HG03025 (cell line): ENCODE data around the gene FAM229B.
"Not testable (repeated sequence)": the region's sequence is repeated elsewhere in the genome, so short reads cannot be mapped to it uniquely, and the experiment has no call there.

Experiments
- ATAC-seq: cut with Tn5 transposase; IDR thresholded peaks from one replicate; pipeline ENCODE4 v1.9.1; 2021; ENCODE audit warnings: mild to moderate bottlenecking, moderate library complexity; ENCODE audit not compliant: unreplicated experiment, low FRiP score

FAM229B gene

GRCh38 chr6:112061605-112062004 is 25.8 kb upstream of the FAM229B start:
- ATAC-seq: no peak

- no peak for ATAC-seq
These were observed 24.4 kb upstream of the FAM229B start for GRCh38 chr6:112062966-112063365.

- no peak for ATAC-seq
These were observed 21.9 kb upstream of the FAM229B start for GRCh38 chr6:112065426-112065986.

GRCh38 chr6:112066606-112067005 is 20.8 kb upstream of the FAM229B start:
- no peak for ATAC-seq

GRCh38 chr6:112081569-112081968 is 5.8 kb upstream of the FAM229B start:
- ATAC-seq: no peak

GRCh38 chr6:112085286-112086065 is 1.9 kb upstream of the FAM229B start:
- no peak for ATAC-seq

- peak; percentile 28 for ATAC-seq
These were observed 651 bp upstream of the FAM229B start for GRCh38 chr6:112086744-112087135.

GRCh38 chr6:112087916-112088315 is 525 bp downstream of the FAM229B start:
- ATAC-seq: no peak

GRCh38 chr6:112096901-112097300 is 9.5 kb downstream of the FAM229B start:
- ATAC-seq: no peak

GRCh38 chr6:112100561-112100960 is 13.2 kb downstream of the FAM229B start:
- ATAC-seq: no peak

- not testable (repeated sequence) for ATAC-seq
These were observed 18.6 kb downstream of the FAM229B start for GRCh38 chr6:112106026-112106425.

GRCh38 chr6:112106562-112106961 is 19.2 kb downstream of the FAM229B start:
- no peak for ATAC-seq

GRCh38 chr6:112109262-112109661 is 21.9 kb downstream of the FAM229B start:
- ATAC-seq: no peak

GRCh38 chr6:112113431-112113830 is 26.0 kb downstream of the FAM229B start:
- no peak for ATAC-seq

GRCh38 chr6:112113918-112114317 is 26.5 kb downstream of the FAM229B start:
- no peak for ATAC-seq

GRCh38 chr6:112114577-112115223 is 27.3 kb downstream of the FAM229B start:
- no peak for ATAC-seq

GRCh38 chr6:112116221-112116620 is 28.8 kb downstream of the FAM229B start:
- no peak for ATAC-seq

GRCh38 chr6:112117554-112117953 is 30.2 kb downstream of the FAM229B start:
- ATAC-seq: no peak

GRCh38 chr6:112118034-112118433 is 30.6 kb downstream of the FAM229B start:
- ATAC-seq: no peak

GRCh38 chr6:112122756-112123155 is 35.4 kb downstream of the FAM229B start:
- no peak for ATAC-seq

GRCh38 chr6:112123982-112124381 is 36.6 kb downstream of the FAM229B start:
- ATAC-seq: no peak

- no peak for ATAC-seq
These were observed 40.8 kb downstream of the FAM229B start for GRCh38 chr6:112128208-112128607.
